ENCODE measurements around the gene PRKCA.
"Not testable (repeated sequence)": the region's sequence is repeated elsewhere in the genome, so short reads cannot be mapped to it uniquely, and the experiment has no call there.

The PRKCA gene

GRCh38 chr17:66698270-66698669 is 395.9 kb downstream of the PRKCA start:
- no peak for DNase-seq

GRCh38 chr17:66701462-66701861 is 399.0 kb downstream of the PRKCA start:
- DNase-seq: no peak

- no peak for DNase-seq
Measured at GRCh38 chr17:66702106-66702936, 399.9 kb downstream of the PRKCA start.

- DNase-seq: no peak
Measured at GRCh38 chr17:66704858-66705520, 402.6 kb downstream of the PRKCA start.

GRCh38 chr17:66706851-66707450 is 404.5 kb downstream of the PRKCA start:
- DNase-seq: no peak

- DNase-seq: no peak
Measured at GRCh38 chr17:66711401-66711800, 409.0 kb downstream of the PRKCA start.

GRCh38 chr17:66711881-66712321 is 409.5 kb downstream of the PRKCA start:
- no peak for DNase-seq

- DNase-seq: no peak
Measured at GRCh38 chr17:66712453-66712852, 410.0 kb downstream of the PRKCA start.

GRCh38 chr17:66713021-66713532 is 410.7 kb downstream of the PRKCA start:
- not testable (repeated sequence) for DNase-seq

GRCh38 chr17:66713533-66714042 is 411.2 kb downstream of the PRKCA start:
- DNase-seq: no peak

GRCh38 chr17:66714046-66715023 is 411.9 kb downstream of the PRKCA start:
- DNase-seq: no peak

- DNase-seq: no peak
Measured at GRCh38 chr17:66715076-66715675, 412.8 kb downstream of the PRKCA start.

- DNase-seq: peak in 1 of 2 experiments; percentile 37
Measured at GRCh38 chr17:66715745-66716156, 413.3 kb downstream of the PRKCA start.

- DNase-seq: no peak
Measured at GRCh38 chr17:66716236-66717026, 414.0 kb downstream of the PRKCA start.

- DNase-seq: no peak
Measured at GRCh38 chr17:66717641-66718058, 415.2 kb downstream of the PRKCA start.

GRCh38 chr17:66720027-66720426 is 417.6 kb downstream of the PRKCA start:
- DNase-seq: no peak

- no peak for DNase-seq
Measured at GRCh38 chr17:66720567-66720966, 418.2 kb downstream of the PRKCA start.

GRCh38 chr17:66722341-66722740 is 419.9 kb downstream of the PRKCA start:
- DNase-seq: no peak

GRCh38 chr17:66724581-66725341 is 422.3 kb downstream of the PRKCA start:
- DNase-seq: no peak

GRCh38 chr17:66725438-66725837 is 423.0 kb downstream of the PRKCA start:
- DNase-seq: not testable (repeated sequence)
